Activated gamma-delta T cell treated with anti-CD3 and anti-CD28 coated beads, Interleukin-2, amount 50 U/mL, for 16 hours (primary cell): ENCODE measurements around the gene GTF2F2.

Source experiments
- DNase-seq: peaks from one replicate; pipeline ENCODE4 v3.0.0-alpha.2; 2020; ENCODE audit warnings: low read depth

GTF2F2 gene

GRCh38 chr13:45122941-45123340, 2.6 kb downstream of the GTF2F2 start:
- DNase-seq = no peak

GRCh38 chr13:45132369-45133064, 12.2 kb downstream of the GTF2F2 start:
- no peak for DNase-seq

- DNase-seq = no peak
Observed at GRCh38 chr13:45133396-45134118, 13.2 kb downstream of the GTF2F2 start.

- no peak for DNase-seq
Observed at GRCh38 chr13:45136741-45137504, 16.6 kb downstream of the GTF2F2 start.

GRCh38 chr13:45137526-45137925, 17.2 kb downstream of the GTF2F2 start:
- DNase-seq = no peak

- no peak for DNase-seq
Observed at GRCh38 chr13:45138282-45138681, 18.0 kb downstream of the GTF2F2 start.

GRCh38 chr13:45141369-45141768, 21.1 kb downstream of the GTF2F2 start:
- no peak for DNase-seq

- no peak for DNase-seq
Observed at GRCh38 chr13:45142440-45143345, 22.4 kb downstream of the GTF2F2 start.

GRCh38 chr13:45143346-45143751, 23.0 kb downstream of the GTF2F2 start:
- DNase-seq = no peak

- DNase-seq = no peak
Observed at GRCh38 chr13:45149964-45150363, 29.7 kb downstream of the GTF2F2 start.

GRCh38 chr13:45156565-45157361, 36.5 kb downstream of the GTF2F2 start:
- no peak for DNase-seq

GRCh38 chr13:45162194-45162593, 41.9 kb downstream of the GTF2F2 start:
- no peak for DNase-seq

- no peak for DNase-seq
Observed at GRCh38 chr13:45162821-45163220, 42.5 kb downstream of the GTF2F2 start.

GRCh38 chr13:45166858-45167257, 46.5 kb downstream of the GTF2F2 start:
- no peak for DNase-seq

- DNase-seq = no peak
Observed at GRCh38 chr13:45167611-45168554, 47.6 kb downstream of the GTF2F2 start.

- no peak for DNase-seq
Observed at GRCh38 chr13:45168555-45168930, 48.2 kb downstream of the GTF2F2 start.

- DNase-seq = no peak
Observed at GRCh38 chr13:45174478-45174877, 54.2 kb downstream of the GTF2F2 start.

- DNase-seq = no peak
Observed at GRCh38 chr13:45178349-45179162, 58.2 kb downstream of the GTF2F2 start.

- DNase-seq = no peak
Observed at GRCh38 chr13:45179428-45179827, 59.1 kb downstream of the GTF2F2 start.
